GM21825 (cell line): ENCODE measurements around the gene XAF1.
"Not testable (repeated sequence)": the region's sequence is repeated elsewhere in the genome, so short reads cannot be mapped to it uniquely, and the experiment has no call there.

Source experiments
- ATAC-seq: cut with Tn5 transposase; IDR thresholded peaks from one replicate; pipeline ENCODE4 v1.9.1; 2021; ENCODE audit warnings: mild to moderate bottlenecking, moderate library complexity; ENCODE audit not compliant: unreplicated experiment

XAF1 gene

GRCh38 chr17:6753006-6753445, 2.8 kb upstream of the XAF1 start:
- no peak for ATAC-seq

- no peak for ATAC-seq
Measured at GRCh38 chr17:6753546-6753945, 2.3 kb upstream of the XAF1 start.

- ATAC-seq = no peak
Measured at GRCh38 chr17:6755281-6755680, 565 bp upstream of the XAF1 start.

- ATAC-seq = no peak
Measured at GRCh38 chr17:6756425-6757031, 682 bp downstream of the XAF1 start.

- no peak for ATAC-seq
Measured at GRCh38 chr17:6757747-6758146, 1.9 kb downstream of the XAF1 start.

GRCh38 chr17:6761779-6762178, 5.9 kb downstream of the XAF1 start:
- no peak for ATAC-seq

GRCh38 chr17:6768447-6768846, 12.6 kb downstream of the XAF1 start:
- ATAC-seq = no peak

- no peak for ATAC-seq
Measured at GRCh38 chr17:6772016-6772415, 16.2 kb downstream of the XAF1 start.

- ATAC-seq = not testable (repeated sequence)
Measured at GRCh38 chr17:6774906-6775305, 19.1 kb downstream of the XAF1 start.

- no peak for ATAC-seq
Measured at GRCh38 chr17:6775871-6776405, 20.1 kb downstream of the XAF1 start, which contains the start of gene FBXO39. FBXO39 (plus strand) TSS chr17:6776215; CDS start chr17:6779869, 3,654 bp downstream.

- no peak for ATAC-seq
Measured at GRCh38 chr17:6779411-6779810, 23.6 kb downstream of the XAF1 start.

- no peak for ATAC-seq
Measured at GRCh38 chr17:6780001-6780400, 24.2 kb downstream of the XAF1 start.

- no peak for ATAC-seq
Measured at GRCh38 chr17:6780886-6781285, 25.0 kb downstream of the XAF1 start.

- no peak for ATAC-seq
Measured at GRCh38 chr17:6782244-6782643, 26.4 kb downstream of the XAF1 start.

- no peak for ATAC-seq
Measured at GRCh38 chr17:6786618-6787017, 30.8 kb downstream of the XAF1 start.

GRCh38 chr17:6787081-6787693, 31.3 kb downstream of the XAF1 start:
- ATAC-seq = no peak

- no peak for ATAC-seq
Measured at GRCh38 chr17:6789146-6789545, 33.3 kb downstream of the XAF1 start.

- ATAC-seq = no peak
Measured at GRCh38 chr17:6793748-6794493, 38.1 kb downstream of the XAF1 start.

- ATAC-seq = no peak
Measured at GRCh38 chr17:6796017-6796886, 40.4 kb downstream of the XAF1 start.

- no peak for ATAC-seq
Measured at GRCh38 chr17:6796887-6797490, 41.1 kb downstream of the XAF1 start.
